Keratinocyte (primary cell): Measurements from ENCODE around the gene NFATC3. TPM values are rescaled to one million over a fixed set of nuclear protein-coding genes. Genes with fewer than 3 reads are reported as not detected.

Experiments used
- DNase-seq: peaks from one replicate; pipeline ENCODE4 v3.0.0-alpha.2; 2011; ENCODE audit warnings: low read depth, missing footprints, low spot score
- FAIRE-seq: peaks from 2 replicates; lab custom pipeline; 2011; peaks lifted over from hg19 to GRCh38; lab: Jason Lieb, UNC
- H2AFZ ChIP-seq: 2 replicates; pipeline ENCODE4 v1.6.0; 2012; ENCODE audit warnings: low read length, control low read depth, inconsistent platforms; ENCODE audit not compliant: control insufficient read depth
- H3K27ac ChIP-seq: 2 replicates; pipeline ENCODE4 v1.5.1; 2011; ENCODE audit warnings: low read length; ENCODE audit not compliant: control insufficient read depth, insufficient read depth
- H3K27me3 ChIP-seq: 3 replicates; pipeline ENCODE4 v1.6.0; 2011; ENCODE audit warnings: low read length; ENCODE audit not compliant: control insufficient read depth, insufficient read depth; ENCODE audit errors: extremely low read depth
- H3K36me3 ChIP-seq, 2 experiments: 2 replicates in 1 of 2; 3 replicates in 1 of 2; pipeline ENCODE4 v1.5.1; 2011; ENCODE audit warnings: low read length in 2 of 2, mild to moderate bottlenecking in 1 of 2; ENCODE audit not compliant: control insufficient read depth in 2 of 2, insufficient read depth in 2 of 2; ENCODE audit errors: extremely low read depth in 1 of 2
- H3K4me1 ChIP-seq: 3 replicates; pipeline ENCODE4 v1.5.1; 2011; ENCODE audit warnings: low read length; ENCODE audit not compliant: control insufficient read depth, insufficient read depth; ENCODE audit errors: extremely low read depth
- H3K4me2 ChIP-seq: 3 replicates; pipeline ENCODE4 v1.6.0; 2011; ENCODE audit warnings: low read depth, low read length; ENCODE audit not compliant: control insufficient read depth, insufficient read depth; ENCODE audit errors: extremely low read depth
- H3K4me3 ChIP-seq, 3 experiments: fragments of 200-600 bp in 1 of 3; sonication (generic) in 1 of 3; 2 replicates in 2 of 3; 3 replicates in 1 of 3; pipeline ENCODE4 v1.5.1; 2011 to 2016; ENCODE audit warnings: low read length in 3 of 3, mild to moderate bottlenecking in 3 of 3, control low read depth in 2 of 3, inconsistent platforms in 1 of 3, low read depth in 1 of 3, mixed read lengths in 1 of 3, mixed run types in 1 of 3, moderate library complexity in 1 of 3; ENCODE audit not compliant: control insufficient read depth in 2 of 3, insufficient read depth in 2 of 3; ENCODE audit errors: extremely low read depth in 1 of 3
- H3K79me2 ChIP-seq: 2 replicates; pipeline ENCODE4 v1.6.0; 2012; ENCODE audit warnings: low read length; ENCODE audit not compliant: control insufficient read depth, insufficient read depth
- H3K9ac ChIP-seq: 3 replicates; pipeline ENCODE4 v1.6.0; 2011; ENCODE audit warnings: low read length; ENCODE audit not compliant: control insufficient read depth, insufficient read depth; ENCODE audit errors: extremely low read depth
- H3K9me1 ChIP-seq: 3 replicates; pipeline ENCODE4 v1.6.0; 2011; ENCODE audit warnings: low read length; ENCODE audit not compliant: control insufficient read depth, insufficient read depth; ENCODE audit errors: extremely low read depth
- H3K9me3 ChIP-seq: 2 replicates; pipeline ENCODE4 v1.5.1; 2012; ENCODE audit warnings: low read depth, low read length; ENCODE audit not compliant: control insufficient read depth
- H4K20me1 ChIP-seq: 3 replicates; pipeline ENCODE4 v1.6.0; 2011; ENCODE audit warnings: low read length; ENCODE audit not compliant: control insufficient read depth, insufficient read depth; ENCODE audit errors: extremely low read depth
- CTCF ChIP-seq, 3 experiments: IDR thresholded peaks in 1 of 3; conservative IDR thresholded peaks in 1 of 3; optimal IDR thresholded peaks in 1 of 3; 2 replicates in 2 of 3; 3 replicates in 1 of 3; pipeline versions ENCODE3 to v1.5.1; 2011; ENCODE audit warnings: low read length in 3 of 3, mild to moderate bottlenecking in 3 of 3, moderate library complexity in 2 of 3, control low read depth in 1 of 3, inconsistent platforms in 1 of 3; ENCODE audit not compliant: insufficient read depth in 2 of 3; ENCODE audit errors: extremely low read depth in 1 of 3
- EZH2 ChIP-seq: IDR thresholded peaks from one replicate; pipeline ENCODE4 v1.6.1; 2012; ENCODE audit warnings: inconsistent platforms, mild to moderate bottlenecking, low read length, moderate library complexity
- dilution Hi-C: fragments of 300-500 bp; cut with MboI; formaldehyde crosslinking; loops from one replicate; pipeline ENCODE4 v1.7.0; 2020; ENCODE audit warnings: low sequenced_read_pairs; ENCODE audit not compliant: extremely low pct_ligation_motif_present
- polyA plus RNA-seq, 5 experiments: library from polyadenylated mRNA; depleted of rRNA in 3 of 5; stranded (reverse) in 3 of 5; stranded (forward) in 1 of 5; unstranded in 1 of 5; fragments of >200 nt; gene quantifications; 1 replicate in 1 of 5; 2 replicates in 3 of 5; 3 replicates in 1 of 5; pipeline versions ENCODE4 v1.2.1 to v1.2.3, GENCODE V29; 2011 to 2012; ENCODE audit warnings: missing spikeins in 2 of 5, low read depth in 1 of 5, low replicate concordance in 1 of 5

Gene NFATC3
- polyA plus RNA-seq, 1 donor (not counting 4 experiments of a cell fraction or from before 2014, with no cell fraction given), result 11.5 TPM

- Histone ChIP-seq H3K79me2 (no peaks in the 10 kb centered on the region), H3K27ac (peak overlapping the region; percentile 31)
- dilution Hi-C loops, result no loop called here
Measured at GRCh38 chr16:68244481-68244902, 159.3 kb downstream of the NFATC3 start.

GRCh38 chr16:68244903-68245853, 160.0 kb downstream of the NFATC3 start, which contains the start of gene PLA2G15:
PLA2G15 (plus strand) TSS chr16:68245373; CDS start chr16:68245427, 54 bp downstream.
- FAIRE-seq, result no peak

More at GRCh38 chr16:68244481-68244902, 159.3 kb downstream of the NFATC3 start:
- FAIRE-seq (no peak), DNase-seq (no peak)
- peak overlapping the region; percentile 97 for H3K4me2 ChIP-seq
- peaks cover 0 to 5% of the 10 kb centered on the region in 2 experiments for H3K36me3 ChIP-seq
- H3K9me1 ChIP-seq, result peaks cover 3% of the 10 kb centered on the region
- peaks cover 18% of the 10 kb centered on the region for H3K4me1 ChIP-seq
- H3K4me3 ChIP-seq, result peak overlapping the region; percentile 94 to 97 (median 96)
- TF ChIP-seq CTCF (optimal IDR thresholded peaks at IDR 0.05 in 1 of 3, IDR thresholded peaks at IDR 0.05 in 1 of 3, conservative IDR thresholded peaks at IDR 0.05 in 1 of 3; ENCODE audit: extremely low read depth in 1 of 3, insufficient read depth in 2 of 3, low read length in 3 of 3) (no peak), EZH2 (no peak)
- H3K27me3 ChIP-seq, result no peaks in the 10 kb centered on the region
- peak overlapping the region; percentile 72 for H3K9ac ChIP-seq
- H3K9me3 ChIP-seq, result no peaks in the 10 kb centered on the region
- no peaks in the 10 kb centered on the region for H4K20me1 ChIP-seq
- H2AFZ ChIP-seq, result peak overlapping the region; percentile 98

More at GRCh38 chr16:68244903-68245853, 160.0 kb downstream of the NFATC3 start, which contains the start of gene PLA2G15:
- H3K4me2 ChIP-seq, result peak within 1 kb of the TSS; percentile 97
- H3K27ac ChIP-seq, result peak within 1 kb of the TSS; percentile 31
- H3K27me3 ChIP-seq, result no peaks in the 10 kb centered on the region
- H3K4me3 ChIP-seq, result peak within 1 kb of the TSS; percentile 94 to 97 (median 96)
- TF ChIP-seq EZH2, result no peak
- no peaks in the 10 kb centered on the region for H4K20me1 ChIP-seq
- no peaks in the 10 kb centered on the region for H3K79me2 ChIP-seq
- peak within 1 kb of the TSS; percentile 72 for H3K9ac ChIP-seq
- peaks cover 0 to 5% of the 10 kb centered on the region in 2 experiments for H3K36me3 ChIP-seq
- H3K9me3 ChIP-seq, result no peaks in the 10 kb centered on the region
- H3K9me1 ChIP-seq, result peaks cover 3% of the 10 kb centered on the region
- H3K4me1 ChIP-seq, result peaks cover 18% of the 10 kb centered on the region
- H2AFZ ChIP-seq, result peak within 1 kb of the TSS; percentile 98
- no peak for DNase-seq
- dilution Hi-C loops, result no loop called here
